HG02852 (cell line): ENCODE measurements around the gene IFNG.
A peak's percentile ranks its signal among the peaks of the same experiment; 100 is the strongest.

Experiments used
- ATAC-seq: cut with Tn5 transposase; IDR thresholded peaks from one replicate; pipeline ENCODE4 v1.9.1; 2021; ENCODE audit warnings: mild to moderate bottlenecking, moderate library complexity; ENCODE audit not compliant: unreplicated experiment

Gene IFNG

DNA sequence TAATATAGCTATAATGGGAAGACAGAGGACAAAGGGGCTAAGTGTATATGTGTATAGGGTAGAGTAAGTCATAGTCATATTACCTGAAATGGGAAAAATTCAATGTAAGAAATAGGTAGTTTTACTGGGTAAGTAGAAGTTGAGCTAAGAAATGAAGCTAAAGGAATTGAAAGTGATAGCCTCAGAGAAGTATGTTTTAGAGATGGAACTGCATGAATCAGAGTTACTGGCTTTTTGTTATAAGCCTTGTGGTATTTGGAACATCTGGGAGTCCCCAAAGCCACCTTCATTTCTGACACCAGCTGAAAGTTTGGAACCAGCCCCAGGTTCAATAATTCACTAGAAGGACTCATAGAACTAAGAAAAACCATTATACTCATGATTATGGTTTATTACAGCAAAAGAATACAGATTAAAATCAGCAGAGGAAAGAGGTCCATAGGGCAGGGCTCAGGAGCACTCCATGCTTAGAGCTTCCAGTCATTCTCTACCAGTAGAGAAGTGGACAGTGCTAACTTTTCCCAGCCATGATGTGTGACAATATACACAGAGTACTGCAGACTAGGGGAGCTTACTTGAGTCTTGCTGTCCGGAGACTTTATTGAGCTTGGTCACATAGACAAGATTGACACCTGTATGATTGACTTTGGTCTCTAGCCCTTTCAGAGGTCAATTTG lies 9.8 kb upstream of the IFNG start:
- no peak for ATAC-seq

- ATAC-seq = no peak
Measured at GRCh38 chr12:68166317-68166831, 6.8 kb upstream of the IFNG start.

DNA sequence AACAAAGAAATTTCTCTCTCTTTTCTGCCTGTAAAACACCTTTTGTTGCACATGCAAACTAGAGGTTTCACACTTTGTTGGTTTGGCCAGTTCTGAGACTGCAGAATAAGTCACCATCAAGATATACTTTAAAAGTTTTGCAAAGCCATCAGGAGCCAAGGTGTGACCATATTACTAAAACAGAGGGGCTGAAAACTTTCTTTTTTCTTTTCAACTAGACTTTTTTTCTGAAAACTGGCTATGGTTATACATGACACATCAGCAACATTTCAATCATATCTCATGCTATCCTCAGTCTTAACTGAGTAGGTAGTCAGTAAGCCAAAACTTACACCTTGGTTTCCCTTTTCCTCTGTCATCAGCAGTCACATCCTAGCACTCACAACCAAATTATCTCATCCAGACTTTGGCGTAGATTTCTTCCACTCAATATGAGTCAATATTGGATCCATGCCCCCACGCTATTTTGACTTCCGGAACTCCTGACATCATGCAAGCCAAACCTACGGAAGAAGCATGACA lies 4.1 kb upstream of the IFNG start:
- ATAC-seq = peak; percentile 79

GRCh38 chr12:68162374-68162773 lies 2.8 kb upstream of the IFNG start:
- no peak for ATAC-seq

- ATAC-seq = no peak
Measured at GRCh38 chr12:68158432-68158831, 1.1 kb downstream of the IFNG start.

- no peak for ATAC-seq
Measured at GRCh38 chr12:68157380-68157779, 2.2 kb downstream of the IFNG start.

- ATAC-seq = no peak
Measured at GRCh38 chr12:68156636-68157035, 2.9 kb downstream of the IFNG start.

DNA sequence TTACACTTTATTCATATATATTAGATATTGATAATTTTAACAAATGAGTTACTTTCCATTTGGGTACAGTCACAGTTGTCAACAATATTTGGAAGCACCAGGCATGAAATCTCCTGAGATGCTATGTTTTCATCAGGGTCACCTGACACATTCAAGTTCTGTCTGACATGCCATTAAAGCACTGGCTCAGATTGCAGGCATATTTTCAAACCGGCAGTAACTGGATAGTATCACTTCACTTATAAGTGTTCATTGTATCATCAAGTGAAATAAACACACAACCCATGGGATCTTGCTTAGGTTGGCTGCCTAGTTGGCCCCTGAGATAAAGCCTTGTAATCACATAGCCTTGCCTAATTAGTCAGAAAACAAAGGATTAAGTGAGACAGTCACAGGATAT lies 4.8 kb downstream of the IFNG start:
- ATAC-seq = no peak

GRCh38 chr12:68148261-68148951 lies 11.1 kb downstream of the IFNG start:
- ATAC-seq = no peak

- no peak for ATAC-seq
Measured at GRCh38 chr12:68140556-68140955, 19.0 kb downstream of the IFNG start.

DNA sequence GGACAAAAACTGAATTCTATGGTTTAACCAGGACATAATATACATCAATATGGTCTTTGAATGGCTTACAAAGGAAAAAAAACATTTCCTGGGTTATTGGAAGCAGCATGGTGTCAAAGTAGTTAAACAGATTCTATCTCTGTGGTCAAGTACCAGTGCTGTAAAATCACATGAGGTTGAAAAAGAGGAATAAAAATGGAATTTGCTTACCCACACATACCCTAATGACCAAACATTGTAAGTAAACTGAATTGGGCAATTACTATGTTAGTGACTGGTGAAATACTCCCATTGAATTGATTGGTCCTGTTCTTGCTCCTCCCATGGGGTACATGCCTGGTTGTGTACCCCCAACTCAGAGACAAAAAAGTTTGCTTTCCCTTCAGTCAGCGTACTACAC lies 19.6 kb downstream of the IFNG start:
- ATAC-seq = no peak

GRCh38 chr12:68139001-68139400 lies 20.5 kb downstream of the IFNG start:
- no peak for ATAC-seq

- no peak for ATAC-seq
Measured at GRCh38 chr12:68138480-68138879, 21.1 kb downstream of the IFNG start.

GRCh38 chr12:68137335-68137830 lies 22.2 kb downstream of the IFNG start:
- no peak for ATAC-seq

- ATAC-seq = no peak
Measured at GRCh38 chr12:68135520-68135919, 24.0 kb downstream of the IFNG start.

DNA sequence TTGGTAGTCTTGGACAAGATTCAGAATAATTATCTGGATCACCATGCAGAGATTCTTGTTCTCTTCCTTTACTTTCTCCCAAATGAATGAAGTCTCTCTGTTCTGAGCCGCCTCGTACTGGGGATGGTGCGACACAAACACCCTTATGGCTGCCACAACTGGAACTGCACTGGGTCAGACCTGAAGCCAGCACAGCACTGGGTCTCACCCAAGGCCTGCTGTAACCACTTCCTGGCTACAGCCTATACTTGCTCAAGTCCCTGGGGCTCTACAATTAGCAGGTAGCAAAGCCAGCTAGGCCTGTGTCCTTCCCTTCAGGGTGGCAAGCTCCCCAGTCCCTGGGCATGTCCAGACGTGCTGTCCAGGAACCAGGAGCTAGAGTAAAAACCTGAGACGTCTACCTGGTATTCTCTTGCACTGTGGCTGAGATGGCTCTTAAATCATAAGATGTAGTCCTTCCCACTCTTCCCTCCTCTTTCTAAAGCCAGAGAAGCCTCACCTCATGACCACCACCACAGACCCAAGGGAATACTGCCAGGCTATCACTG lies 27.6 kb downstream of the IFNG start:
- ATAC-seq = no peak

GRCh38 chr12:68129979-68130378 lies 29.6 kb downstream of the IFNG start:
- no peak for ATAC-seq

GRCh38 chr12:68122236-68122920 lies 37.2 kb downstream of the IFNG start:
- no peak for ATAC-seq

GRCh38 chr12:68121143-68121542 lies 38.4 kb downstream of the IFNG start:
- ATAC-seq = no peak

- peak; percentile 93 for ATAC-seq
Measured at GRCh38 chr12:68119724-68120211, 39.8 kb downstream of the IFNG start.

- ATAC-seq = peak; percentile 76
Measured at GRCh38 chr12:68119250-68119649, 40.3 kb downstream of the IFNG start.
